H1 (cell line): ENCODE results near the gene C12orf42. TPM values are rescaled to one million over a fixed set of nuclear protein-coding genes. Genes with fewer than 3 reads are reported as not detected.

Source experiments
- CHD7 ChIP-seq: fragments of 300-600 bp; sonication (generic); IDR thresholded peaks from 2 replicates; pipeline ENCODE4 v1.7.1; 2012; ENCODE audit warnings: low read length, moderate library complexity, mild to moderate bottlenecking, inconsistent platforms; ENCODE audit not compliant: insufficient replicate concordance
- KDM5A ChIP-seq: fragments of 200-600 bp; IDR thresholded peaks from 2 replicates; pipeline ENCODE4 v1.7.1; 2012; ENCODE audit warnings: mild to moderate bottlenecking, low read length, inconsistent platforms, mixed read lengths
- polyA plus RNA-seq, 7 experiments: library from polyadenylated mRNA; depleted of rRNA in 3 of 7; stranded (reverse) in 5 of 7; unstranded in 2 of 7; fragments of >200 nt in 5 of 7; fragments of 200-250 nt in 2 of 7; gene quantifications; 1 replicate in 5 of 7; 2 replicates in 1 of 7; 4 replicates in 1 of 7; pipeline versions ENCODE4 v1.2.1 to v1.2.3, GENCODE V29; 2011 to 2013; ENCODE audit warnings: missing spikeins in 2 of 7, mixed read lengths in 2 of 7
- total RNA-seq: library from RNA; stranded (reverse); fragmentation: NEBNext Ultra II Directional; extraction: Animal tissue kit (Norgen Biotek cat#: 25700); gene quantifications from 2 replicates; pipeline ENCODE4 v1.2.1, GENCODE V29; 2021

The C12orf42 gene
- total and polyA plus RNA-seq, 2 of the 8 experiments (the other 6 are each of a cell fraction or from before 2014, with no cell fraction given), result 0.05 TPM; not detected in 1

- no peak for TF ChIP-seq KDM5A
- no peak for TF ChIP-seq CHD7
These were observed 52.9 kb downstream of the C12orf42 start (continued) for GRCh38 chr12:103442822-103443221.
